Activated CD4-positive, alpha-beta T cell treated with anti-CD3 and anti-CD28 coated beads, Interleukin-10, Interleukin-2, amounts not matched to agents 100 ng/mL and 50 ng/mL, durations not matched to agents 16 hours and 8 hours (primary cell): ENCODE data around the gene SCFD2.
"Not testable (repeated sequence)": the region's sequence is repeated elsewhere in the genome, so short reads cannot be mapped to it uniquely, and the experiment has no call there.

Experiments
- DNase-seq: peaks from one replicate; pipeline ENCODE4 v3.0.0-alpha.2; 2020

The SCFD2 gene

DNA sequence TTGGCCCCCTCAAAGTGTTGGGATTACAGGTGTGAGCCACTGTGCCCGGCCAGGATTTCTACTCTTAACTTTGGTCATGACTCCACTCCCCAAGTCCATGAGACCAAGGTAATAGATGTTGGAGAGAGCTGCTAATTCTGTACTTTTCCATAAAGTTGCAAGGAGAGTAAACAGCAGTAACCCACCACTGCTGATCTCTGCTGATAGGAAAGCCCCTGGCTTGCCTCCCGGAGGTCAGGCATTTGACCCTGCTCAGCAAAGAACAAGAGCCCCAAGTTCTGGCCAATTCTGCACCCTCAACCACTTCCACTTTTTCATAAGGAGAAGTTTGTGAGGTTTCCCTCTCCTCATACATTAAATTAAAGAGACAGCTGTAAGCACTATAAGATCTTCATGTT lies 360.7 kb downstream of the SCFD2 start:
- DNase-seq: no peak

DNA sequence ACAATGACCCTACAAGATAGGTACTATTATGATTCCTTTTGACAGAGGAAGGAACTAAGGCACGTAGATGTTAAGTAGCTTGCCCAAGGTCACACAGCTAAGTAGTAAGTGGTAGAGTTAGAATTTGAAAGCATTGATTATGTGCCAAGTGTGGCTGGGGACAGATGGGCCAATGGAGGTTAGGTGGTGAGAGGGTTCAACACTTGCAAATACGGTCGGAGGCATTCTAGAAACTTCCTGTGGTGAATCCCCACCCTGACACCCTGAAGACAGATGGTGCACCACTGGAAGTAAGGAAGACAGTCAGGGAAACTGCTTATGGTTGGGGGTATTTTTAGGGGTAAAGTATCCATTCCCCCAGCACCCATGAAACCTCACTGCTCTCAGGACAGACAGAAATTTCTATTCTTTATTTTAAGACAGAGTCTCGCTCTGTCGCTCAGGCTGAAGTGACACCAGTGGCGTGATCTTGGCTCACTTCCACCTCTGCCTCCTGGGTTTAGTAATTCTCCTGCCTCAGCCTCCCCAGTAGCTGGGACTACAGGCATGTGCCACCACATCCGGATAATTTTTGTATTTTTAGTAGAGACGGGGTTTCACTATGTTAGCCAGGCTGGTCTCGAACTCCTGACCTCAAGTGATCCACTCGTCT lies 361.2 kb downstream of the SCFD2 start:
- no peak for DNase-seq

DNA sequence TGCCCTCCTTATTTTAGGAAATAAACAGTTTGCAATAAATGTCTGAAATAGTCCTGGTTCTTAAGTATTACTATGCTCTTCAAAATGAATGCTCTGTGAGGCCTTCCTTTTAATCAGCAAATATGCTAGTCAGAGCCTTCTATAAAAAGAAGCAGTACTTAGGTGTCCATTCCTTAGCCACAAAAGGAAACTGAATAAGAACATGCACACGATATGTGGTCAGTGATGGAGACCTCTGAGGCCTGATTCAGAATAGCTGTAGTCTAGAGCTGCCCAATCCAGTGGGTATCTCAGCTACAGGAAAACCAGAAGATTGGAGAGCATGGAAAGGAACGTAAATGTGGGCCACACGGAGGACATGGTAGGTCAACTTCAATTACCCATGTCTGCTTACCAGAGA lies 361.9 kb downstream of the SCFD2 start:
- DNase-seq: no peak

DNA sequence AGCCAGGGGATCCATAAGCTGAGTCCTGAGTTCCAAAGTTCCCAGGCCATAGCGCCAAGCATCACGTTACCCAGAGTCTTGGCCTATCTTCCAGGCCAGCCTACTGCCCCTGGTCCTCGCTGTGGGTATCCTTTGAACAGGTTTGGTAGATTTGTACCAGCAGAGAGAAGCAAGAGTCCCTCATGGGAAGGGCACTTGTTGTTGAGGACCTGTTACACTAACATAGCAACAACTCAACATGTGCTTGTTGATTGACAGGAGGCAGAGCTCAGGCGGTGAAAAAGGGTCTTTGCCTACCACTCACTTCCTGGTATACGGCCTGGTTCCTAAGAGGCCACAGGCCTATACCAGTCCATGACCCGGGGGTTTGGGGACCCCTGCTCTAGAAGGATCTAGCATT lies 365.3 kb downstream of the SCFD2 start:
- no peak for DNase-seq

DNA sequence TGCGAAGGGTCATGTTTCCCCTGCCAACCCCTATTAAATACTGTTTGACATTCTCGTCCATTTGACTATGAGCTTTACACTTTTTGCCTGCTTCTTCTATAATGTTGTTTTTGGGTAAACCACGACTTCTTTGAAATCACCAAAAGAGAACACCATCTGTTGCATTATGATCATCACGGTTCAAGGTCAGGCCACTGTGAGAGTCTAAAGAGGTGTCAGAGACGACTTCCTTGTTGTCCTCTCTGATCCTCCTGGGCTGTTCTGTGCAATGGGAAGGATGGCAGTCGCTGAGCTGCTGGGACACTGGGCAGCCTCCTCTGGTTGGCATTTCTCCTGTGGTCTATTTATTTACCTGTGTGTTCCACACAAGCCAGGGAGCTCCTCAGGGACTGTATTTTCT lies 366.2 kb downstream of the SCFD2 start:
- DNase-seq: no peak

DNA sequence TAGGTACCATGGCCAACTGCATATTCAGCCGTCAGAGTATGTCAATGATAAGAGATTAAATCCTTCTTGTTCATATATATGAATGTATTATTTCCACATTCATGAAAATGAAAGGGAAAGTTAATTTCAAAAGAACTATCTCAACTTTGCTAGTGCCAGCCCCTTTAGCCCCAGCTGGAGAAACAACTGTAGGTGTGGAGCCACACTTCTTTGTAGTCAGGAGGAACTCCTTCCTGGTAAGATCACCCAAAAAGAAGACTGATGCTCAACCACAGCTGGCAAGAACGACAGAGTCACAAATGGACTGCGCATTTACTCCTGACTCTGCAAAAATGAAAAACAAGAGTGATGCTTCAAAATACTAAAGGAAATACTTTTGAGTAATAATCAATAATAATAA lies 367.4 kb downstream of the SCFD2 start:
- DNase-seq: no peak

DNA sequence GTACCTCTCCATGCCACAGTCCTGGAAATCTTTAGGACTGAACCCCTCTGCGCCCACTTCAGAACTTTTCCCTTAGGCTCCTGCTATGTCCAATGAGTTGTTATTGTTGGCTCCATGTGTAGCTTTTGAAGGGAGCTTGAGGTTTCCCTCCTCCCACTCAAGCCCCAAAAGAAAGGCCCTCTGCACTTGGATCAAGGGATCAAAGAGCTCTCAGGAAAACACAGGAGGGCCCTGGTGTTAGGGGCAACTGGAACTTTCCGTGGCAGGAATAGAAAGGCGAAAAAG lies 368.8 kb downstream of the SCFD2 start:
- no peak for DNase-seq

DNA sequence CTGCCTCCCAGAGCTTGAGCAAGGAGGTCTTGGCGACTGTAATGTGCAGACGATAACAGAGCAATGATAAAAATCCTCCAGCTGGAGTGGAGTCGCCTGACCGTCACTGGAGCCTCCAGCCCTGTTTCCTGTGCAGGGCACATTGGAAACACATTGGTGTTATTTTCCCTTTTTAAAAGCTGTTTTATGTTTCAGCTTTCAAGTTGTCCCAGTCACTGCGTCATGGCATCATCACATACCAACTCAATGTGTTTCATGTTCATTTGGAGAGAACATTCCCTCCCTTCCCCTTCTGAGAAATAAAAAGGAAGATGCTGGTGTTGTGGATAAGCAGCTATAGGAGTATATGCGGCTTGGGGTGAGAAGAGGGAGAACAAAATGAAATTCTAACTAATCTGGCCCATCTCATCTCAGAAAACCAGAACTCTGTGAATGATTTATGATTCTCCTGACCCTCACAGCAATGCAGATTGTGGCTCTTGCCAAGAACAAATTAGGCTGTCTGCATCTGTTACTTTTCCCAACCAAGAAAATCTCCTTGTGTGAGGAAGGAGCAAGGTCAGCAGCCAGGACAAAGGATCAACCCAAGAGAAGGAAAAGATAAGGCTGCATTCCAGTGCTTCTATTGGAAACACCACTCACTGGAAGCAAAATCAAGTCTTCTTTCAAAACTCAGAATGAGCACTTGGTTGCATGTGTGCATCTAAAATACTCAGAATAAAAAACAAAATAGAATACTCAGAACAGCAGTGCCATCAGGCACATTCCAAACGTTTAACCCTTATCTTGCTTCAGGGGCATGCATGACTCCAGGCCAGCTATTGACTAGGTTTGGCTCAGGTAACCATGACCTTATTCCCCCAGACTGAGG lies 369.4 kb downstream of the SCFD2 start:
- DNase-seq: no peak

DNA sequence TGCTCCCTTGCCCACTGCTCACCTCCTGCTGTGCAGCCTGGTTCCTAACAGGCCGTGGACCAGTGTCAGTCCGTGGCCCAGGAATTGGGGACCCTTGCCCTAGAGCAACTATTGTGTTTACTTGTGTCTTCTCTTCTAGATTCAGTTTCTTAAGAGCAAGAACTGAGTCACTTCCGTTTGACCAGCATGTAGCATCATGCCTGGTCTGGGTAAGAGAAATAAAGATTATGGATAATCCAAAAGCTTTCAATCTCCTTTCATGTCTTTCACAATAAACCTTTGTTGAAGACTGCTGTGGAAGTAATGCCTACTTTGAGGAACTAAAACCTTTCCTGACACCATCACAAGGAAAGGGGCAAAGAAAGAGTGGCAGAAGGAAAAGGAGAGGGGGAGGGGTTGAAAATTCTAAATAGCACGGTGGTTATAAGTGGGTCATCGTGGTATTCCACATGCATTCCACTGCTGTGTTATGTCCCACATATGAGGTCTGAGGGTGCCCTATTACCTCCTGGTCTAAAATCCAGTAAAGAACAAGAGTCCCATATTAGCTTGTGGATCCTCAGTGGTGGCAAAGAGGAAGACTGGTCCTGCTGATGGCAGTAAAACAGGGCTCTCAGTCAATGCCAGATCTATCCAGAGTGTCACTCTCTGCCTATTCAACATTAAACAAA lies 370.4 kb downstream of the SCFD2 start:
- no peak for DNase-seq

DNA sequence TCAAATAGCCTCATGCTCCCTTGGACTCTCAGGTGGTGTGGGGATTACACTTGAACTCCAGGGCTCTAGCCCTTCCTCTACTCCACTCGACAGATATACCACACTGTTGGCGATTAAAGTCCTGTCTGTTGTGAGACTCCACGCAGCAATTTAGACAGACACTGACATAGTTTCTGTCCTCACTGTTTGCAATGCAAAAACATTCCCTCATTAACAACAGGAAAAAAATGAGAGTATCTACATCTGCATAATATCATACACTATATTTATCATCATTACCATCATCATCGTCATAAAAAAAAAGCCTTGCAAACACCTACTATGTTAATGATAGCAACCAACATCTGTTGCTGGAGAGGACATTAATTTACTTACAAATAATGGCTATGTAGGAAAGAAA lies 371.3 kb downstream of the SCFD2 start:
- DNase-seq: no peak

DNA sequence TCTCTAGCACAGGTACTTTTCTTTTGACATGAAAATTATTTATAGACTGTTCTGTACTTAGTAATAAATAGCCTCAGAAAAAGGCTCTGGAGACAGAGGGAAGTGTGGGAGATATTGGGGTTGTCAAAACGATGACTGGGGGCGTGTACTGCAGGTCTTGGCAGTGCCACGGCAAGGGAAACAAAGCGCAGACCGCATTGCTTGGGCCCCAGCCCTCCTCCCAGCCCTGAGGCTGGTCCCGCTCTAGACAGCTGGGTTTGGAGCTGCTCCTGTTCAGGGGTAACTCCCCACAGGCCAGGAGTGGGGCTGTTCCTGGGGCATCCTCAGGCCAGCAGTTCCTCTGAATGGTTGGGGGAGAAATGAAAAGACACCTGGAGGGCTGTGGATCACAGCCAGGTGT lies 372.1 kb downstream of the SCFD2 start:
- DNase-seq: no peak

DNA sequence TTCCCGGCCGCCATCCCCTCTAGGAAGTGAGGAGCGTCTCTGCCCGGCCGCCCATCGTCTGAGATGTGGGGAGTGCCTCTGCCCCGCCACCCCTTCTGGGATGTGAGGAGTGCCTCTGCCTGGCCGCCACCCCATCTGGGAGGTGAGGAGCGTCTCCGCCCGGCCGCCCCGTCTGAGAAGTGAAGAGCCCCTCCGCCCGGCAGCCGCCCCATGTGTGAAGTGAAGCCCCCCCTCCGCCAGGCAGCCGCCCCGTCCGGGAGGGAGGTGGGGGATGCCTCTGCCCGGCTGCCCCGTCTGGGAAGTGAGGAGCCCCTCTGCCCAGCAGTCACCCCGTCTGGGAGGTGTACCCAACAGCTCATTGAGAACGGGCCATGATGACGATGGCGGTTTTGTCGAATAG lies 373.3 kb downstream of the SCFD2 start:
- DNase-seq: not testable (repeated sequence)

DNA sequence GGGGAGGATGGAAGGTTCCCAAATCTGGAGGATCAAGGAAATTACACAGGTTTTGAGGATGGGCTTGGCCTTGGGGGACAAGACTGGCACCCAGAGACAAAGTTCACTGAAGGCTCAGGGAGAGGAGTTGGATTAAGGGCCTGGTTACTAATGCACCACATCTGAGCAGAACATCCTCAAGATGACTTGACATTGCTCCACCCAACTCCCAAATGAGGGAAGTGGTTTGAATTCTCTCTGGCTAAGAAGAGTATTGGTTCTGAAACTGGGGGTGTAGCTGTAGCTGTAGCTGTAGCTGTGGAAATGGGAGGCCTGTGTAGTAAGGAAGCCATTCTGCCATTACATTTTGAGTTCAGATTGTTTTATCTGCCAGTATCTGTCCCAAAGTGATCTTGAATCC lies 374.4 kb downstream of the SCFD2 start:
- DNase-seq: no peak

DNA sequence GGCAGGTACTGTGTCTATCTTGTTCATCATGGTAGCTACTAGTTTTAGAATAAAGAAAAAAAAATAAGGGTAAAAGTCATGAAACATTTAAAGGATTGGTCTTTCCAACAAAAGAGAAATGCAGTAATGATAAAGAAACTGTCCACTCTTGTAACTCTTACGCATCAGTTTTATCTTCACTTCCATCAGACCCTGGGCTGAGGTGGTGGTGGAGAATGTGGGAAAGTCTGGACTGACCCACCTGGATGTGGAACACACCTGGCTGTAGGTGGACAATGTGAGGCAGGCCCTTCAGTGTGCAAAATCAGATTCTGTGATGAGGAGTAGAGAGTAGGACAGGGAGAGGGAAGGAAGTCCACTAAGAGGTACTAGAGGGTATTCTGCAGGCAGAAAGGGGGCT lies 375.2 kb downstream of the SCFD2 start:
- DNase-seq: no peak

DNA sequence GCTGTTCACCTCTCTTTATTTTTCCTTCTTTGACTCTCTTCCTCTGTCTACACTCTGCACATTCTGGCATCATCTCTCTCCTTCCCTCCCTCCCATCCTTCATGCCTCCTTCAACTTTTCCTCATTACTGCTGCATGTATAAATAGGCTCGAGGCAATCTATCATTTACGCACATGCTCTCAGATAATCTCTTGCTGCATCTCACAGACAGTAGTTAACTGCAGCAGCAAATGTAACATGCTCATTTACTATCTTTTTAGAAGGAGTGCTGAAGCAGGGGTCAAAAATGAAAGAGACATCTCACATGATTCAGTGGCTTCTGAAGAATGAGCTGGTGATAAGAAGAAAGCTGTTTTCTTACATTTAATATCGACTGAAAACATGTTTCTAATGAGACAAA lies 376.0 kb downstream of the SCFD2 start:
- DNase-seq: no peak

DNA sequence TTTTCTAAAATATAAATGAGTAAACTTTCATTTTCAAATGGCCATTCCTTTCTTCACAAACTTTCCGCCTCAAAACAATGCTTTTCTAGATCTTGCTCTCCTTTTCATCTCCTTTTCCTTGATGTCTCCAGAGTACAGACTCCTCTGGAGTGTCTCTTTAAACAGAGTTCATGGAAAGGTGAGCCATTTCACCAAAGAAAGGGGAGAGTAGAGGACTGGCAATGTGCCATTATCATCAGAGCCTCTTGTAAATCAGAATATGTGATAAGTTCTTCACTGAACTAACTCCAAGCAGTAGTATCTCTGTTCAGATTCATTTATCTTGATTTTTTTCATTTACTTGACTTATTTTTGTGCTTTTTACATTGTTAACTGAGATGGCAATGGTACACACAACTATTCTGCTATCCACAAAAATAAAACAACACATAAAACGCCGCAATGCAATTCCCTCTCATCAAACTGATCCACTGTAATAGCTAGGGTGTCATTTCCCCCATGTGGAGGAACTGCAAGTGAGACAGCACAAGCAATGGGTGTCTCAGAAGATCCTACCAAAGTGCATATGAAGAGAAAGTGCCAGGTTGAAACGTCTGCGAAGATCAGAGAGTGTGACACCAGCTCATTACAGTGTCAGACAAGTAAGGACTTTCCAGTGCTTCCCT lies 378.3 kb downstream of the SCFD2 start:
- no peak for DNase-seq

DNA sequence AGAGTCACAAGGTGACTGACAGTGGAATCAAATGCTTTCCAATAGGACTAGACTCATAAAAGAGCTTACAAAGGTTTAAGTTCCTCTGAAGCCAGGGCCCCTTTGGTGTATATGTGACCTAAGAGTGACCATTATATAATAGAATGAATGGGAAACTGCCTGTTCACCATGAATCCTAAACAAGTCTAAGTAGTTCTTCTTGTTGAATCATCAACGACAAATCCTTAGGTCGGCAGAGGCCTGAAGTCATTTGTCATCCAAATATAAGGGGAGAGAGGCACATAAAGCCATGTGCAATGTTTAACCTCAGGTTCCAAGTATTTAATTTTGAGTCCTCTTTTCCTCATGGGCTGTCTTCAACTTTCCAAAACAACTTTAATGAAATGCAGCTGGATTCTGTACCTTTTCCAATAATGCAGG lies 381.4 kb downstream of the SCFD2 start:
- no peak for DNase-seq

DNA sequence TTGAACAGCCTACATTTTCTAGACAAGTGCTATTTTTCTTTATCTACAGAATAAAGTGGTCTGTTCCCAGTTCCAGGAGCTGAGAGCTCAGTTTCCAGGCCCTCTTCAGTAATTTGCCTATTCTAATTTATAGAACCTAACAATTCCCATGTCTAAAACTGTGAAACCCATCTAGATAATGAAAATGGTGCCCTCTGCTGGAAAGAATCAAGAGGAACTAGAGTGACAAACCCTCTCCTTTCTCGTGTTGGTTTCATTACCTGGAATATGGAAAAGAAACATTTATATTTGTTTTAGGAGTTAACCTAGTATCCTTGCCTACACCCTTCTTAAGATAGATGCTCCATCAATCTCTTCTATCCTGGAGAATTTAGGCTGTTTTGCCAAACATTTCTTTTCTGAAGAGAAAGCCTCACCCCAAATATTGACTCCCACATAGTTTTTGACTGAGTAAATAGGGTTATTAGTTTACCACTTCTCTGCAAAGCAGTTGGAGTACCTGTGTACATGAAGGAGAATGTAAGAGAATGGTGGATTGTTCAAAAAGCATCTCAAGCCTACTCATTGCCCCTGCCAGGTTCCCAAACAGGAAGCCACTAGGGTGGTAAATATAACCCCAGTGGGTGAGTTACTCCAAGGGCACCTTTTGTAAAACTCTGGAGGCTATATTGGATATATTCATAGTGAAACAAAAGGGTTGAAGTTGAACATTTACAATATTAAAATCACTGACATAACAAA lies 382.1 kb downstream of the SCFD2 start:
- DNase-seq: peak; percentile 57

DNA sequence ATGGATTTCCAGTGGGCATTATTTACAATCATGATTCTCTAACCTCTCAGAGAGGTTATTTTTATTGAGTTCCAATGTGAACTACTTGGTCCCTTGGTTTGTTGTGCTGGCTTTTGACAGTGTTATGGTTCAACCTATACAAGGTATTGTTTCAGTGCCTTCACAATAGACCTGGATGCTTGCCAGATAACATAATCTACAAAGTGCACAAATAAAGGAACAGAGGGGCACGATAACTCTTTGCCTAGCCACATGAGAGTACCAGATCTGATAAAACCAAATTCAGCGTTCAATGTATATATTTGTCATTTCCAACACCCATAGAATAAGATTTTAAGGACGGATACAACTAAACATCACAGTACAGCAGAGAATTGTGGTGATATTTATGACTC lies 382.9 kb downstream of the SCFD2 start:
- DNase-seq: no peak

DNA sequence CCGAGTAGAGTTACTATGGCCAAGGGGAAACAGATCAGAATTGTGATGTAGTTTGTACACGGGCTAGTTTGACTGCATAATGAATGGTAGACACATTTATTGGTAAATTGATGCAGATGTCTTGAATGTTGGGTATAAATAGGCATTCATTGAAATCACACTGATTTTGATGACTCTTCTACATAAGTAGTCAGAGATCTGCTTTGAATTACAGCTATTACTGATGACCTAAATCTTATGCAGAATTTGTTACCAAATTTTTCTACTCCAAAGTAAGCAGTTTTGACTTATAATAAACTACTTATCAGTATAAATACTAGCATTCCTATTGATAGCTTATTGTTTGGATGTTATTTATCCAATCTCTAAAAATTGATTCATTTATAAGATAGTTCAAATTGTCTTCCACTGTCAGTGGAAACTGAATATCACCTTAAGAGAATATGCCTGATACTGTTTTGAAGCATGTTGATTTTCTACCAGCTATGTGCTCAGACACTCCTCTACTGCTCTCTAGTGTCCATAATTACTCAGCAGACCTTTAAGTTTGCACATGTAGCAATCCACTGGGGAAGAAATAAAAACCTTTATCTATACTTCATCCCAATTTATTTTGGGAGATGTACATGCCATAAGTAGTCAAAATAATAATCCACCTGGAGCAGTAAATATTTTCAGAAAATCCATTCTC lies 383.5 kb downstream of the SCFD2 start:
- peak; percentile 10 for DNase-seq

DNA sequence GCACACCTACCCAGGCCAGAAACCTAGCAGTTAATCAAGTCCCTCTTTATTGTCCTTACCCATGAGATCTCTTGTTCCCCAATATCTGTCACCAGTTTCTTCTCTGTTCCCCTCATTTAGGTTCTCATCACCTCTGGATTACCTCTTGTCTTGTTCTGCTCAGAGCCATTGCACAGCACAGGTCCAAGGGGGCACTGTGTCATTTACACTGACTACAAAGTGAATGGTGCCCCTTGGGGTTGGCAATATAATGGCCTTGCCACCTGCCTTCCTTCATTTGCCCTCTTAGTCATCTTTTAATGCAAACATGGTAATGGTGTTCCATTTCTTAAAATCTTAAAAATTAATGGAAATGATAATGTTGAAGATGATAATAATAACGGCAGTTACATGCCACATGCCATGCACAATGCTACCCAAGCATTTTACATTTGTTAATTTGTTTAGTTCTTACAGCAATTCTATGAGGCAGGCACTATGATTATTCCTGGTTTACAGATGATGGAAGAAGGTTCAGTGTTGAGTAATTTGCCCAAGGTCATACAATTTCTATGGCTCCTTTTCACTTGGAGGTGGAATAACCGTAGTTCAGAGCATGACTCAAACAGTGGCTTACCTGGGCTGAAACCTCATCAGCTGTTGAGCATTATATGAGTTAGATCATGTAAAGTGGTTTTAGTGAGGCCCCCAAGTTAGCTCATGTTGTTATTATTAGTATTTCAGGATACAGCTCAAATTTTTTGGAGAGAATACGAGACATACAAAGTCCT lies 385.9 kb downstream of the SCFD2 start:
- peak; percentile 15 for DNase-seq

DNA sequence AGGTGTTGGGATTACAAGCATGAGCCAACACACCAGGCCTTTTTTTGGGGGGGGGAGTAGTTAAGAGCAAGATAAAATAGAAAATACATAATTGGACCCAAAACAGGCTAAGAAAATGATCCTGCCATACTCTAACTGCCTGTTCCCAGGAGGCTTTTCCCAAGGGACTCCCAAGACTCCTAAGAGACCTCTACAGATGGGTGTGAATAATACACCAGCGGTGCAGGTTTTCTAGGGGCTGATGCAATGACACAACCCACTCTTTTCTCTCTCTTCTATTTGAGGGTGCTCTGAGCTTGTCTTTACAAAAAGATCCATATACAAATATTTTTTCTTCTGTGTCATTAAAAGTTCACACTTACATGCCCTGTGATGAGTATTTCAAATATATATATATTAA lies 386.8 kb downstream of the SCFD2 start:
- no peak for DNase-seq
